Measurements from ENCODE around the gene KIF13A.

DNA sequence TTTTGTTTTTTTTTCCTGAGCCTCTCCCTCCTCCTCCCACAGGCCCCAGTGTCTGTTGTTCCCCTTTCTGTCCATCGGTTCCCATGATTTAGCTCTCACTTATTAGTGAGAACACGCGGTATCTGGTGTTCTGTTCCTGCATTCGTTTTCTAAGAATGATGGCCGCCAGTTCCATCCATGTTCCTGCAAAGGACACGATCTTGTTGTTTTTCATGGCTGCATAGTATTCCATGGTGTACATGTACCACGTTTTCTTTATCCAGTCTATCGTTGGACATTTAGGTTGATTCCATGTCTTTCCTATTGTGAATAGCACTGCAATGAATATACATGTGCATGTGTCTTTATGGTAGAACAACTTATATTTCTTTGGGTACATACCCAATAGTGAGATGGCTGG is 175.1 kb downstream of the KIF13A start:
- TF ChIP-seq EZH2 (IDR thresholded peaks at IDR 0.05; ENCODE audit: borderline replicate concordance, low read depth, low read length, poor library complexity, severe bottlenecking): no peak
- TF ChIP-seq, protein P1, sequence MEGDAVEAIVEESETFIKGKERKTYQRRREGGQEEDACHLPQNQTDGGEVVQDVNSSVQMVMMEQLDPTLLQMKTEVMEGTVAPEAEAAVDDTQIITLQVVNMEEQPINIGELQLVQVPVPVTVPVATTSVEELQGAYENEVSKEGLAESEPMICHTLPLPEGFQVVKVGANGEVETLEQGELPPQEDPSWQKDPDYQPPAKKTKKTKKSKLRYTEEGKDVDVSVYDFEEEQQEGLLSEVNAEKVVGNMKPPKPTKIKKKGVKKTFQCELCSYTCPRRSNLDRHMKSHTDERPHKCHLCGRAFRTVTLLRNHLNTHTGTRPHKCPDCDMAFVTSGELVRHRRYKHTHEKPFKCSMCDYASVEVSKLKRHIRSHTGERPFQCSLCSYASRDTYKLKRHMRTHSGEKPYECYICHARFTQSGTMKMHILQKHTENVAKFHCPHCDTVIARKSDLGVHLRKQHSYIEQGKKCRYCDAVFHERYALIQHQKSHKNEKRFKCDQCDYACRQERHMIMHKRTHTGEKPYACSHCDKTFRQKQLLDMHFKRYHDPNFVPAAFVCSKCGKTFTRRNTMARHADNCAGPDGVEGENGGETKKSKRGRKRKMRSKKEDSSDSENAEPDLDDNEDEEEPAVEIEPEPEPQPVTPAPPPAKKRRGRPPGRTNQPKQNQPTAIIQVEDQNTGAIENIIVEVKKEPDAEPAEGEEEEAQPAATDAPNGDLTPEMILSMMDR (conservative IDR thresholded peaks at IDR 0.05; ENCODE audit: low read depth, low read length): no peak

All from A673 (cell line).